Tibial nerve (tissue), 4 donors: Measurements from ENCODE around the gene HSPG2.
"Not testable (repeated sequence)": the region's sequence is repeated elsewhere in the genome, so short reads cannot be mapped to it uniquely, and the experiment has no call there.

ENCODE experiments used
- EP300 ChIP-seq, 2 donors: sonication (generic); formaldehyde crosslinking; IDR thresholded peaks; one replicate each; pipeline ENCODE4 v1.6.1; 2017; ENCODE audit warnings: antibody characterized with exemption in 2 of 2, mild to moderate bottlenecking in 1 of 2
- POLR2A ChIP-seq, 2 donors: fragments of 450-650 bp; IDR thresholded peaks; one replicate each; pipeline ENCODE4 v1.6.1; 2017; ENCODE audit warnings: antibody characterized with exemption in 2 of 2, mild to moderate bottlenecking in 2 of 2, moderate library complexity in 2 of 2
- TF ChIP-seq, protein P1 (sequence below), 5 experiments: fragments of 200-600 bp in 3 of 5; fragments of 450-650 bp in 2 of 5; sonication (generic) in 3 of 5; IDR thresholded peaks; one replicate each; pipeline ENCODE4 v1.5.1; 2016 to 2019; ENCODE audit warnings: antibody characterized with exemption in 5 of 5, mild to moderate bottlenecking in 3 of 5, moderate library complexity in 2 of 5

DNA sequence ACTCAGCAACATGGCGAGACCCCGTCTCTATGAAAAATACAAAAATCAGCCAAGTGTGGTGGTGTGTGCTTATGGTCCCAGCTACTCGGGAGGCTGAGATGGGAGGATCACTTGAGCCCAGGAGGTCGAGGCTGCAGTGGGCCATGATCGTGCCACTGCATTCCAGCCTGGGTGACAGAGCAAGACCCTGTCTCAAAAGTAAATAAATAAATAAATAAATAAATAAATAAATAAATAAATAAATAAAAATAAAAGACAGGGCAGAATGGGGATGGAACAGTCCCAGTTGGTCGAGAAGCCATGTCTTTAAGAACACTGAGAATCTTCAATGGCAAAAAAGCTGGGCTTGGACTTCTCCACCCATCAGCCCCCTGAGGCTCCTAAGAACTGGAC is 19.9 kb downstream of the HSPG2 start:
- TF ChIP-seq, protein P1, sequence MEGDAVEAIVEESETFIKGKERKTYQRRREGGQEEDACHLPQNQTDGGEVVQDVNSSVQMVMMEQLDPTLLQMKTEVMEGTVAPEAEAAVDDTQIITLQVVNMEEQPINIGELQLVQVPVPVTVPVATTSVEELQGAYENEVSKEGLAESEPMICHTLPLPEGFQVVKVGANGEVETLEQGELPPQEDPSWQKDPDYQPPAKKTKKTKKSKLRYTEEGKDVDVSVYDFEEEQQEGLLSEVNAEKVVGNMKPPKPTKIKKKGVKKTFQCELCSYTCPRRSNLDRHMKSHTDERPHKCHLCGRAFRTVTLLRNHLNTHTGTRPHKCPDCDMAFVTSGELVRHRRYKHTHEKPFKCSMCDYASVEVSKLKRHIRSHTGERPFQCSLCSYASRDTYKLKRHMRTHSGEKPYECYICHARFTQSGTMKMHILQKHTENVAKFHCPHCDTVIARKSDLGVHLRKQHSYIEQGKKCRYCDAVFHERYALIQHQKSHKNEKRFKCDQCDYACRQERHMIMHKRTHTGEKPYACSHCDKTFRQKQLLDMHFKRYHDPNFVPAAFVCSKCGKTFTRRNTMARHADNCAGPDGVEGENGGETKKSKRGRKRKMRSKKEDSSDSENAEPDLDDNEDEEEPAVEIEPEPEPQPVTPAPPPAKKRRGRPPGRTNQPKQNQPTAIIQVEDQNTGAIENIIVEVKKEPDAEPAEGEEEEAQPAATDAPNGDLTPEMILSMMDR (IDR thresholded peaks at IDR 0.05) = not testable (repeated sequence)
- TF ChIP-seq POLR2A, EP300 (IDR thresholded peaks at IDR 0.05): not testable (repeated sequence)
